ELF-1 (cell line): Measurements from ENCODE around the gene MEF2D.

Experiments used
- DNase-seq: peaks from one replicate; pipeline ENCODE4 v3.0.0-alpha.2; 2016; ENCODE audit warnings: low read depth, low spot score

MEF2D gene

DNA sequence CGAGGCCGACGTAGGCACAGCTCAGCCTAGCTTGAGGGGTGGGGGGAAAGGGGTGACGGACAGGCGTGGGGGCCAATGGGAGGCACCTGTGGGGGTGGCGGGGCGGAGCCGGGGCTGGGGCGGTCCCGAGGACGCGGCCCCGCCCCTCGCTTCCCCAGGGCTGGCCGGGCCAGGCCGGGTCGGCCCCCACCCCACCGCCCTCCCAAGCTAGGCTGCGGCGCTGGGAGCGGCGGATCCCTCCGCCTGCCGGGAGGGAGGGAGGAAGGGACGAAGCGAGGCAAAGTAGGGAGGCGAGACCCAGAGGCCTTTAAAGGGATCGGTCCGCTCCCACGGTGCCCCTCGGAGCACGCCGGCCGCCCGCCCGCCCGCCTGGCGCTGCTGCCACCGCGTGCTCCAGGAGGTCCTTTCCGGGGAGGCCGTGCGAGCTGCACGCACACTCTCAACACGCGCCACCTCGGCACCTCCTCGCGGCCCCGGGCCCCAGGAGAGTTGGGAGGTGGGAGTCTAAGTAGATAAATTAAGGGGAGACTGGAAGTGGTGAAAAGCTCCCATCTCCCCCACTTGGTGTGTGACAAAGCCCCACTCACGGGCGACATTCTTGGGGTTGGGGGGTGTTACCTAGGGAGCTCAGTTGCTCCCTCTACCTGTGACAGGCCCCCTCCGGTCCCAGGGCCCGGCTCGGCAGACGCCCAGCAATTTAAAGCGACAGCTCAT, 375 bp upstream of the MEF2D start:
- DNase-seq = peak; percentile 92

DNA sequence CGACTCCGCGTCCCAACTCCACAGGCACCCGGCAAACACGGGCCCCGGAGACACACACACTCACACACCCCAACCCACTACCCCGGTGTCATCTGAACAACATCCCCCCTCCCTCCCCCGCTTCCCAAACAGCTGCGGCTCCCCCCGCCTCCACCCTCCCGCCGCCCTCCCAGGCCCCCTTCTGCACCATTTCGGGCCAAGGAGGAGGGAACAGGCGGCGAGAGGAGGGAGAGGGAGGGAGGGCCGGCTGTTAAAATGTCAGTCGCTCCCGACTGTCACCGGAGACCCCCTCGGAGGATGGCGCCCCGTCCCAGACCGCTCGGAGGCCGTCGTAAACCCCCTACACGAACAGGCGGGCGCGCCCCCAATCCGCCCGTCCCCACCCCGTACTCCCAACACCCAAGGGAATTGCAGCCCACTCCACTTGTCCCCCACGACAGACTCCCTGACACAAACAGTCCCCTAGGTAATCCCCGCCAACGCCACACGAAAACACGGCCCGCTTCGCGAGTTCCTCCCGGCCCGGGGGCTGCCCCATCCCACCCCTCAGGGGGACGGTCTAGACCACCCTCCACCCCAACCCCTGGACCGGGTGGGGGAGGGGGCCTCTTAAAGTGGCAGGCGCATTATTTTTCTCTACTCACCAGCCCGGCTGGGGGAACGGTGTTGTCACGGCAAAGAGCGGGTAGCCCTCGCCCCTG, 583 bp downstream of the MEF2D start:
- no peak for DNase-seq

DNA sequence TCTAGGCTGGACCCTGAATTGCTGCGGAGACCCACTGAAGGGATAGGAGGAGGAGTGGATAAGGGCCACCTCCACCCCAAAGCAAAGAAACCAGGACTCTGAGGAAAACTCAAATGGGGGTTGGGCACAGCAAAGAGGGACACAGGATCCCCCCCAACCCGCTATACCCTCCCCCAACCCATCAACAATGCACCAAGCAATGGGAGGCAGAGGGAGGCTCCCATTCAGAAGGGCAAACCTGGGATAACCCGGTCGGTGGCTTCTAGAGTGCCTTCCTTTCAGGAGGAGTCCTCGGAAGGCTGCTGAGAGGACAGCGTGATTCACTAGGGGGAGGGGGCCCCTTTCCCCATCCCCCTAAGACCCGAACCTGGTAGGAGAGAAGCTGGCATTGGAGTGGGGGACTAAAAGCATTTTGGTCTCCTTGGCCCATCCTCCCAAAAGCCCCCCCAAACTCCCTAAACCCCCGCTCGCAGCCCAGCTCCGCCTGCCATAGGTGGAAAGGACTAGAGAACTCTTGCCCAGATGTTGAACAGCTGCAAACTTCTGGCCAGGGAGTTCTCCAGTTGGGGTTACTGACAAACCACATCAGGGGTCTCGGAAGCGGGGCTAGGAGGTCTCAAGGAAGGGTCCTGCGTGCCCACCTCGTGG, 1.3 kb downstream of the MEF2D start:
- peak; percentile 22 for DNase-seq

DNA sequence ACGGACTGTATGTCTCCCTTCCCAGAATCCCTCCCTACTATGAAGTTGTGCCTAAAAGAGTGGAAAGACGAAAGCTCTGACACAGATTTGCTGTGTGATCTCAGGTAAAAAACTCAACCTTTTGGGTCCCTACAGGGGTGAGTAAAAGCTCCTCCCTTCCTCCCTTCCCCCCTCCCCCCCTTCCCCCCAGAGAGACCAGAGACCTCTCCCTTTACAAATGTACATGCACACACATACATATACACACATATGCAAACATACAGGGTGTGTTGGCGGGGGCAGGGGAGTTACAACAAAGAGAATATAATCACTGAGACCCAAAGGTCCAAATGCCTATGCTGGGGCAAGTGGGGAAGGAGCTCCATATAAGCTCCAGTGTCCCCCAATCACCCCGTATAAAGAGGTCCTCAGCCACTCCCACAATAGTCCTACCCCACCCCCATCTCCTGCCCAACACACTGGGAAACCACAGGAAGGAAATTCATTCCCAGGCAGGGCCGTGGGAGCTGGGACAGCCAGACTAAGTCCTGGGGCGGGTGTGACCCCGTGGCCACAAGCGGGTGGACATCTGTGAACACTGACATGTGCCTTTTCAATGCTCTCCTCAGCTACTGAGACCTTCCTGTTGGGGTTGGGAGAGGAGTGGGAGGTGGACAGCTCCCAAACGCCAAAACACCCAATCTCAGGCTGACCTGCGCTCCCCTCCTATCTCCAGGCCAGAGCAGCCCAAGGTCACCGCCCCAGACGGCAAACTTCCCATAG, 2.0 kb downstream of the MEF2D start:
- DNase-seq = peak; percentile 52

DNA sequence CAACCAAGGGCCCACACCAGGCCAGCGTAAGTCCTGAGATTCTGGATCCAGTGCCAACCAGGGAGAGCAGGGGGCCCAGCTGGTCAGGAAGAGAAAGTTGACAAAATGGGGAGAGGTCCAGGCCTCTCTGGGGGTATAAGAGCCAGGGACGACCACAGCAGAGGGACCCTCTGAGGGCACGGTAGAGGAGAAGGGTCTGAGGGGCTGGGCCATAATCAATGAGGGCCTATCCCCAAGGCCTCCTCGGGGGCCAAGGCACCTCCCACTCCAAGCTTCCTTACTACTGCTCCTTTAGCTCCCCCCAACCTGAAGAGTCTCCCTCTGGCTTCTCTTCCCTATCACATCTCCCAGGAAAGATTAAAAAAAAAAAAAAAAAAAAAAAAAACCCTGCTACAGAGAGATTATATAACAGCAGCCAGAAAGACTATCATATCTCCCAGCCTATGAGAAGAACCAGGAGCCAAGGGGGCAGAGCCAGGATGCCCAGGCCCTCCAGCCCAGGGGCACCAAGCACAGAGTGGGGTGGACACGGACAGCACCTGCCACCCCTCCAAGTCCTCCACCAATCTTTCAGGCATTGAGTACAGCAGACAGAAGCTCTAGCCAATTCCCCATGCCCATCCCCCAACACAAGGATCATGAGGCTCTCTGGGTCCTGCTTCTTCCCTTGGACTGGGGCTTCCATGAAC, 2.7 kb downstream of the MEF2D start:
- DNase-seq = no peak

DNA sequence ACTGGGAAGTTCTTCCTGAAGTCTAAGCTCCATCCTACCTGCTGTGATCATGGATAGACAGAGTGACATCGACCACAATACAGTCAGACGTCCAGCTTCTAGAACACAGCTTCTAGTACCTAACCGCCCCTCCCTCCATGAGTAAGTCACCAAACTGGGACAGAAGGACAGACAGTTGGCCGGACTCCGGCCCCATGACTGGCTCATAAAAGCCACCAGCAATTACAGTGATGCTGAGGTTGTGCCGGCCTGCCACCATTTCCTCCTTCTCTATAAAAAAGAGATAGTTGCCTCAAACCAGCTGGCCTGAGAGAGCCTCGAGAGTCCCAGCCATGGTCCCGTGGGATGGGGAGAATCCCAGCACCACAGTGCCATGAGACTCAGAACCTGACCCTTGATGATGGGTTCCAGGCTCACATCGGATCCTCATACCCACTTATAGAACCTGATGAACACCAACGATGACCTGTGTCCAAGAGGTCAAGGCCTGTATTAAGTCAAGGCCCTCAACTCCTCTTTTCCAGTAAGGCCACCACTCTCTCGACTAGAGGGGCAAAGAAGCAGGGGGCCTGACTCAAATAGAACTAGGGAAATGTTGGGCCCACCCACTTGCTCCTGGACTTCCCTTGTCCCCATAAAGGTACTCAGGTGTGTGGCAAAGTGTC, 3.4 kb downstream of the MEF2D start:
- no peak for DNase-seq

DNA sequence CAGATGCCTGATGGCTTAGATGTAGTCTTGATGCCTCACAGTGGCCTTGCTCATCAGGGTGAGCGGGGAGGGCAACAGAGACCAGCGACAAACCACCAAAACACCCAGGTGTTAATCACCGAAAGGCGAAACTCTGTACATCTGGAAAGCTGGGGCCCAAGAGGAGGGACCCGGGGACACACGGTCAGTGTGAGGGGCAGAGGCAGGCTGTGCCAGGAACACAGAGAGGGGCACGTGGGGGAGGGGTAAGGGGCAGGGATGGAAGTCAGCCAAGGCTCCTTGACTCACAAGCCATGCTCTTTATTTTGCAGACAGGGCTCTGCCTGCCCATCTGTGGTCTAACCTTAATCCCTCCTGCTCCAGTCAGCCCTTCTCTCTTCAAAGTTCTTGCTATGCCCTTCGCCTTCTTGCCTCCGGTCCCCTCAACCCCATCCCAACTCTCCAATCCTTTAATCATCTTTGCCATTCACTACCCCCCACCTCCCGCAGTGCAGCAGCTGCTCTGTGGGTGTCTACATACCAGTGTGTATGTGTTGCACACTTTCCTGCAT, 4.3 kb downstream of the MEF2D start:
- DNase-seq = no peak

DNA sequence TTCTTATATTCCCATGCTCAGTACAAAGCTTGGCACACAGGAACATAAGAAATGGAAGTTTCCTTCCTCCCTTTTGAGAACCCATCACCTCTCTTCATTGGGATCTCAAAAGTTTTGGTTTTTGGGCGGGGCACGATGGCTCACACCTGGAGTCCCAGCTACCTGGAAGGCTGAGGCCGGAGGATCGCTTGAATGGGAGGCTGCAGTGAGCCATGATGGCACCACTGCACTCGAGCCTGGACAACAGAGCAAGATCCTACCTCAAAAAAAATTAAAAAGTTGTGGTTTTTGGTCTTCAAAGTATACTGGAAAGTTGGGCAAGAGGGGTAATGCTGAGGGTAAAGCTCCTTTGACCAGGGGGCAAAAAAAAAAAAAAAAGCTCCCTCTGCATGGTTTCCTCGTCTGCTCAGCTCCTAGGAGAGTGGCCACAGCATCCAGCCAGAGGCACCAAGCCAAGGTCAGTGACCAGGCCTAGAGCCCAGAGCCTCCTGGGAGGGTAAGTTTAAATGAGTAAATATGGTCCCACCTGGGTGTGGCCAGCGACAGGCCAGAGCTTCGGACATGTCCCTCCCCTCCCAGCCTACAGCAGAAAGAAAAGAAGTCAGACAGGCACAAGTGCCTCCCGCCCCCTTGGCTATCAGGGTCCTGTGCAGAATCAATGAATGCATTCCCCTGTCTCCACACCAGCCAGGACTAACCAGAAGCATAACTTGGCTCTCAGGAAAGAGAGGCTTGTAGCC, 5.0 kb downstream of the MEF2D start:
- DNase-seq = peak; percentile 27

DNA sequence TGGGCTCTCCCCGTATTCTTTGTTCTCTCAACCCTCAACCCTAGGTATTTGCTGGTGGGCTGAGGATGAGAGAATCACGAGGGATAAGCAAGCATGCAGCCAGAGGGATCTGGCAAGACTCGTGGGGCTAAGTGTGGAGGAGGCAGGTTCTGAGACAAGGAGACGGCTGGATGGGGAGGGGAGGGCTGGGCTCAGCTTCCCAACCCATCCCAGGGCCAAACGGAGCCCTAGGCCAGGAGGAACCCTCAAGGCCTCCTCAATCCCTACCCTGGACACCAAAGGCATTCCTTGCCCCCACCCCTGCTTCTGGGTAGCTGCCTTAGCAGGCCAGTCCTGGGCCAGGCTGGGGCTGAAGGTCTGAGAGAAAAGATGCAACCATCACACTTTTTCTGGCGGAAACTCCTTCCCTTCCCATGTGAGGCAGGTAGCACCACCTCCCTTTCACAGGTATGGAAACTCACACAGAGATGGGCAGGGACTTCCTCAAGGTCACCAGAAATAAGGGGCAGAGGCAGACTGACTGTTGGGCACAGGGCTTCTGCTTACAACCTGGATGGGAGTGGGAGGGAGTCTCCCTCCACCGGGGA, 6.2 kb downstream of the MEF2D start:
- DNase-seq = no peak

DNA sequence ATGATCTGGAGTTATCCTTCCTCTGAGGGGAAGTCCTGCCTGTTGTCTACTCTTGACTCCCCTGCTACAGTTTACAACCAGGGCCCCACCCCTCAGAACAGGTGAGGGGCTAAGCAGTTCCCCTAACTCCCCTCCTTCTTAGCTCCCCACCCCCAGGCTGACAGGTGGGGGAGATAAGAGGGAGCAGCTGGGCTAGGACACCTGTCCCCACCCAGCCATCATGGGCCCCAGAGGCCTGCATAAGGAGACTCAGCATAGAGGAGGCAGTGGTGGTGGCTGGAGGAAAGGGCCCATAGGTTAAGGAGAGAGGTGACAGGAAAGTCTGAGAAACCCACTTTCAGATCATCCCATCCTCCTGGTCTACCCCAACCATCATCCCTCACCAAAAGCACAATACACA, 6.8 kb downstream of the MEF2D start:
- DNase-seq = no peak

DNA sequence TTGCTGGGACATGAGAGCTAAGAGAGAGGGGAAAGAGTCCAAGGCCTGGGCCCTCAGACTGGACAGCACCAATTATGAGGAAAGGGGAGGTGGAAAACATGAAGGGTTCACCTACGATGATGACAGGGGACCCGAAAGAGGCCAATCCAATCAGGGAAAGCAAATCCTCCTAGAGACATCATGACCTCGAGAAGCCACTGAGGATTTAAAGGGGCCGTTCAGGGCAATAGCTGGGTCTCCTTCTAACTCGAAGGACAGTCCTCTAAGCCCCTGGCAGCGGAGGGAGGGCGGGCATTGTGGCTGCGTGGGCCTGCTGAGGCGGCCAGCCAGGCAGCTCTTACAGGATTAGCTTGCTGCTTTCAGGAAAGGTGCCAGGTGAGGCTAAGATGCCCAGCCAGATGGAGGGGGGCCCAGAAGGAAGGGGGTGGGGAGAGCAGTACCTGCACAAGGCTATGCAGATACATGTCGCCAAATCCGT, 7.4 kb downstream of the MEF2D start:
- DNase-seq = no peak

DNA sequence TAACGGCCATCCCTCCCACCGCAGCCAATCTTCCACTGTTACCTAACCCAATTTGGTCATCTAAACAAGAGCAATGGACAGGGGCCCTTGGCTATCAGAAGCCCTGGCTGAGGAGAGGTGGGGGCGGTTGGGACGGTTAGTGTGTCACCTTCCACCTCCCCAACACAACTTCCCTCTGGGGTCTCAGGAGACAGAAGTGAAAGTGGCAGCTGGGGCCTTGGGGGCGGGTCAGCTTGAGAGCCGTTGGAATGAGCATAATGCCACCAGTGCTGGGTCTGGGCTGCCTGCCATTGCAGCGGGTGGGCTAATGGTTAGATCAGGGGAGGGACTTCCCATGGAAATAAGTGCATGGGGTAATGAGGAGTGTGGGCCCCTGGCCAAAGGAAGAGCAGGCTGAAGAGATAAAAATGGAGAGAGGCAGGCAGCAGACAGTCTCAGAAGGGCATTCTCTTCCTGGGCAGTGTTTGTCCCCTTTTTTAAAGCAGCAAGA, 7.9 kb downstream of the MEF2D start:
- no peak for DNase-seq

DNA sequence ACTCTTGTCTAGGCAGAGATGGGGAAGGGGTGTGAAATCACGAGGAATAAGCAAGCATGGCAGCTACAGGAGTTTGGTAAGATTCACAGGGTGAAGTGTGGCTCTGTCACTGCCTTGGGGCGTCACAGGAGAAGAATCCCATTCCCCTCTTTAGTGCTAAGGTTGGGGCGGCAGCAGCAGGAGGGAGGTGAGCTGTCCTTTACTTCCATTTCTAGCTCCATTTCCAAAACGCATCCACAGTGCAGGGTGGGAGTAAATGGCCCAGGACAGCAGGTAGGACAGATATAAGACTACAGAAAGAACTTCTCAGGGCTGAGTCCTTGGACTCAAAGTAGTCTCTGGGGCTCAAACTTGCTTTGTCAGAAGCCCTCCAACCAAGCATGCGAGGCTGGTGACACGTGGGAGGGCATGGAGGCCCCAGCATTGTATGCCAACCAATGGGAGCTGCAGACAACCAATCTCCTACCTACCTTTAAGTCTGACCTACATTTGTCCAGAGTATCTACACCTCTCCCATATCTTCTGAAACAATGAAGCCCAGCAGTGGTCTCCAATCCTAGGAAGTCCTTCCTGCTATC, 8.5 kb downstream of the MEF2D start:
- no peak for DNase-seq

DNA sequence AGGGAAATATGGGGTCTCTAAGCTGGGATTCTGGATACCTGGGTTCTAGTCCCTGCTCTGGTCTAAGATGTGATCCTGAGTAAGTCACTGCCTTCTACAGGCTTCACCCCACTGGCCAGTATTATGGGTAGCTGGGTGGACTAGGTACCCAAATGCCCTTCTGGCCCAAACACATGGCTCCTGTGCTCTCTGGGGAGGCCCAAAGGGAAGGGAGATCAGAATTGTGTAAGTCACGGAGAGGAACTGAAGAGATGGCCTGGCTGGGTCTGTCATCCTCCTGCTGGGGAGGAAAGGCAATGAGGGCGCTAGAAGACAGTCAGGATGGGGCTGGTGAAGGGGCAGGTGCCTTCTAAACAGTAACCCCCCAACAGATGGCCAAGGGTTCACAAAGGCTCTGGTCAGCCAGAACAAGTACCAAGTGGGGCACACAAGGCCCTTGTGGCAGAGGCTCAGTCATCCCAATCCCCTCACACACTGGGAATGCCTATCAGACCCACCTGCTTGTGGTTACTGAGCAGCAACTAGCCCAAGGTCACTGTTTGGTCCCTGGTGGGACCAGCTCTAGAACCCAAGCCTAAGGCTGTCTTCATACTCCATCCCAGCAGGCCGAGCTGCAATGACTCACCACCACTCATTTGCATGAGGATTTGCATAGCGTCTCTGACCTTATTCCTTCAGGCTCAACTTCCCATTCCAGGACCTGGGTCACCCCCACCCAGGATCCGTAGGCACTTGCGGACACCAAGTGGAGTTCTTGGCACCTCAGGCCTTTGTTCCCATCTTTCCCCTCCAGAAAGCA, 9.2 kb downstream of the MEF2D start:
- no peak for DNase-seq

DNA sequence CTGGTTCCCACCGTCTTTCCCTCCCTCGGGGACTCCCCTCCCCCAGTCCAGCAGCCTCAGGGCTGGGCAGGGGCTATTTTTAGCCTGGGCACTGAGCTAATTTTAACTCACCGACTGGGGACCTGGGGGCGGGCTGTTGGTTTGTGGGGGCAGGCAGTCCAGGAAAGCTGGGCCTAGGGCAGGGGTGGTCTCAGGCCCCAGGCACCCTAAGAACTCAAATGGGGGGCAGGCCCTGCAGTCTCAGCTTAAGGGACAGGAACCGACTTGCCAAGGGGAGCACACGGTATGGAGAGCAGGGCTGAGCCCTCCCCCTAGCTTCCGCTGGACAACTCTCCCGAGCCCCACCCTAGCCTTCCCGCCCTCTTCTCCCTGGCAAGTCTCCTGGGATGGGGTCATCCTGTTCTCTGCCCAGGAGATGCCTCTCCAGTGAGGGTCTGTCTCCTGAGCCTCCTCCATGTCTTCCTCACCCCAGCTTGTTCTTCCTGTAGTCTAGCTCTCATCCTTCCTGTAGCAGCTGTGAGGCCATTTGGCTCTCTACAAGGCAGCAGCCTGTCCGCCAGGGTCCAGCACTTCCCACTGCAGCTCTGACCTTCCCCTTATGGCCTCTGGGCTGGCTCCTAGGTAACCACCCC, 10.1 kb downstream of the MEF2D start:
- peak; percentile 66 for DNase-seq

DNA sequence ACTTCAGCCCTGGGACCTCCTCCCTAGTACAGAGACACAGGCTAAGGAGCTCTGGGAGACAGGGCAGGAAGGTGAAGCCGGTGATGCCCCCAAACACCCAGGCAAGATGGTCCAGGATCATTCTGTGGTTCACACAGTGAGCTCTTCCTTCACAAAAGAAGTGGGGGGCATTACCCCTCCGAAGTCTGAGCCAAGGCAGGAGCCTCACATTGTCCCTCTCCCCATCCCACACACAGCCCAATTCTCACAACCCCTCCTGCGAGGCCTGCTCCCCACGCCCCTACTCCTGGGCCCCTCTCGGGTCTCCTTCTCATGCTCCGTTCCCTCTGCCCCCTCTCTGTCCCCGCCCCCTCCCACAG, 10.7 kb downstream of the MEF2D start:
- DNase-seq = no peak

DNA sequence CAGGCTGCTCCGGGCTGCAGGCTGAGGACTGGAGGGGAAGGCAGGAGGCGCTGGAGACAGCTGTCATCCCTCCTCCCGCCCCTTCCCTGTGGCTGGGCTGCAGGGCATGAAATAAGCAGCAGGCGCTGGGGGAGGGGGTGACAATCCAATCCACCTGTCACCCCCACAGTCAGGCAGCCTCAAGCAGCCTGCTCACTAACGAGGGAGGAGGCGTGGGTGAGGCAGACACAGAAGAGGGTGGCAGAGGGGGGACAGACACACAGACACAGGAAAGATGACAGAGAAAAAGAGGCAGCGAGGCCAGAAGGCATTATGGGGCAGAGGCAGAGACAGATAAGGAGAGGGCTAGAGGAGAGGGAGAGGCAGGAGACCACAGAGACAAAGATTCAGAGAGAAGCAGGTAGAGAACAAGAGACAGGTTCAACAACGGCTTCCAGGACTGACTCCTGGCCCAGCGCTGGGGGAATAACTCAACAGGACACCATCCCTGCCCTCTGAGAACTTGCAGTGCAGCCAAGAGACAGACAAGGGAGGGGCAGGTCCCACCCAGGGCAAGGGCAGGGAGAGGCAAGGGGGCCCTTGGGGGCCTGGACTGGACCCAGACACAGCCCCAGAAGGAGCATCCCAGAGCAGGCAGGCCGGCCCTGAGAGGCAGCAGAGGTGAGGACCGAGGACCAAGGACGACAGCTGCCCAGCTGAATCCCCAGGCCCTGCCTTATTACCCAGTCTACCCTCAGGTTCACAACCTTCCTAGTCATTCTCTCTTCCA, 11.2 kb downstream of the MEF2D start:
- peak; percentile 72 for DNase-seq
